Middle frontal gyrus (tissue), 1 donor: ENCODE results near the gene RNF181.
"Not testable (repeated sequence)": the region's sequence is repeated elsewhere in the genome, so short reads cannot be mapped to it uniquely, and the experiment has no call there.

Experiments
- DNase-seq: peaks from one replicate; pipeline ENCODE4 v3.0.0-alpha.2; 2015; ENCODE audit warnings: low spot score; ENCODE audit errors: extremely low spot score

RNF181 gene

DNA sequence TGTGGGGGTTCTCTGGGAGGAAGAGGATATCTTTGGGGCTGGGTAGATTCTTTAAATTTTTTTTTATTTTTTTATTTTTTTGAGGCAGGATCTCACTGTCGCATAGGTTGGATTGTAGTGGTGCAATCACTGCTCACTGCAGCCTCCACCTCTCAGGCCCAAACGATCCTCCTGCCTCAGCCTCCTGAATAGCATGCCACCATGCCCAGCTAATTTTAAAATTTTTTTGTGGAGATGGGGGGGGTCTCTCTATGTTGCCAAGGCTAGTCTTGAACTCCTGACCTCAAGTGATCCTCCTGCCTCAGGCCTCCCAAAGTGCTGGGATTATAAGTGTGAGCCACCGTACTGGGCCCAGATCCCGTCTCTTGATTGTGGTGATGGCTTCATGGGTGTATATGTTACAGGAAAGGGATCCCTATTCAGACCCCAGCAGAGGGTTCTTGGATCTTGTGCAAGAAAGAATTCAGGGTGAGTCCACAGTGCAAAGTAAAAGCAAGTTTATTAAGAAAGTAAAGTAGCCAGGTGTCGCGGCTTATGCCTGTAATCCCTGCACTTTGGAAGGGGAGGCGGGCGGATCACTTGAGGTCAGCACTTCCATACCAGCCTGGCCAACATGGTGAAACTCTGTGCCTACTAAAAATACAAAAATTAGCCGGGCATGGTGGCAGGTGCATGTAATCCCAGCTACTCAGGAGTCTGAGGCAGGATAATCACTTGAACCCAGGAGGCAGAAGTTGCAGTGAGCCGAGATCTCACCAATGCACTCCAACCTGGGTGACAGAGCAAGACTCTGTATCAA lies 18.4 kb downstream of the RNF181 start:
- DNase-seq, result no peak

DNA sequence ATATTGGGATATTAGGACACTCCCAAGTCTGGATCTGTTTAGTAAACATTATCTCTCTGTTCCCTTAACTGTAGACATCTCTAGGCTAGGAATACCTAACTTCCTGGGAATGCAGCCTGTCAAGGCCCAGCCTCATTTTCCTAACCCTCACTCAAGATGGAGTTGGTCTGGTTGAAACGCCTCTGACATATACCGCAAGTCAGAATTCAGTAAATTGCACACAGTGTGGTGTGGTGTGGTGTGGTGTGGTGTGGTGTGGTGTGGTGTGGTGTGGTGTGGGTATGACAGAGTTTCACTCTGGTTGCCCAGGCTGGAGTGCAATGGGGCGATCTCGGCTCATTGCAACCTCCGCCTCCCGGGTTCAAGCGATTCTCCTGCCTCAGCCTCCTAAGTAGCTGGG lies 19.2 kb downstream of the RNF181 start:
- not testable (repeated sequence) for DNase-seq

DNA sequence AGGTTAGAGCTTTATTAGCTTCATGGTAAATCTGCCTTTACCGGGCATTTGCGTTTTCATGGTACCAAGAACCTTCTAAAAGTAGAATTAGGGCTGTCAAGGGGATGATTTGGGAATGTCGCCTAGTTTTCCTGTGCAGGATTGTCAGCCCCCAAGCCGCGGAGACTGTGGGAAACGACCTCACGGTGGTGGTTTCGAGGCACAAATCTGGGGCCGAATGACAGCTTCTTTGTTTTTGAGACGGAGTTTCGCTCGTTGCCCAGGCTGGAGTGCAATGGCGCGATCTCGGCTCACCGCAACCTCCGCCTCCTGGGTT lies 19.8 kb downstream of the RNF181 start:
- no peak for DNase-seq

DNA sequence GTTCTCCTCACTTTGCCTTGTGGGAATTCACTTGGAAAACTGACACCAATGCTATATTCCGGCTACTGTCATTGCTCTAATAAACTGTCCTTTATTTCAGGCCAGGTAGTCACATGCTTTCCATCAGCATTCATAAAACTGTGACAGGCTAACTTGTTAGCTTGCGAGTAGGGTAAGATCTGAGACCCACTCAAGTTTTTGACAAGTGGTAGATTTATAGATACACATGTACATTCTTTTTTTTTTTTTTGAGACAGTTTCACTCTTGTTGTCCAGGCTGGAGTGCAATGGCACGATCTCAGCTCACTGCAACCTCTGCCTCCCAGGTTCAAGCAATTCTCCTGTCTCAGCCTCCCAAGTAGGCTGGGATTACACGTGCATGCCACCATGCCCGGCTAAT lies 22.2 kb downstream of the RNF181 start:
- not testable (repeated sequence) for DNase-seq

DNA sequence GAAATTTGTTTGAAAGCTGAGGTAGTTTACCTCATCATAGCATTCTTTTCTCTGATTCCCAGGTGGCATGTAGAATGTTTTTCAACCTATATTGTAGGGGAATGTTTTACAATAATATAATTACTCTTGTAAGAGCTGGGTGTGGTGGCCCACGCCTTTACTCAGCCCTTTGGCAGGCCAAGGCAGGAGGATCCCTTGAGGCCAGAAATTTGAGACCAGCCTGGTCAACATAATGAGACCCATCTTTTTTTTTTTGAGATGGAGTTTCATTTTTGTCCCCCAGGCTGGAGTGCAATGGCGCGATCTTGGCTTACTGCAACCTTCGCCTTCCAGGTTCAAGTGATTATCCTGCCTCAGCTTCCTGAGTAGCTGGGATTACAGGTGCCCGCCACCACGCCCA lies 24.1 kb downstream of the RNF181 start:
- DNase-seq, result no peak

DNA sequence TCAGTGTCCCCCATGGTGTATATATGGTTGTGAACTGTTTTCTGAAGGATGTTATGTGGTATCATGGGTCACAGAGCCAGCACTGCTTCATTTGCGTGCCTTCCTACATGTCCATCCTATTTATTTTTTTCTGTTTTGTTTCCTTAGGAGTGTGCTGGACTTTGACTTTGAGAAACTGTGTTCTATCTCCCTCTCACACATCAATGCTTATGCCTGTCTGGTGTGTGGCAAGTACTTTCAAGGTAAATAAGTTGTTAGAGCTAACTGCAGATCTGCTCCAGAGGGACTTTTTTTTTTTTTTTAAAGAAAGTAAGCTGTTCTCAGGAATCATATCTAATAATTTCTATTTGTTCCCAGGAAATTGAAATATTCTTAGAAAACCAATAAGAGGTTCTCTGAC lies 25.8 kb downstream of the RNF181 start:
- DNase-seq, result no peak

DNA sequence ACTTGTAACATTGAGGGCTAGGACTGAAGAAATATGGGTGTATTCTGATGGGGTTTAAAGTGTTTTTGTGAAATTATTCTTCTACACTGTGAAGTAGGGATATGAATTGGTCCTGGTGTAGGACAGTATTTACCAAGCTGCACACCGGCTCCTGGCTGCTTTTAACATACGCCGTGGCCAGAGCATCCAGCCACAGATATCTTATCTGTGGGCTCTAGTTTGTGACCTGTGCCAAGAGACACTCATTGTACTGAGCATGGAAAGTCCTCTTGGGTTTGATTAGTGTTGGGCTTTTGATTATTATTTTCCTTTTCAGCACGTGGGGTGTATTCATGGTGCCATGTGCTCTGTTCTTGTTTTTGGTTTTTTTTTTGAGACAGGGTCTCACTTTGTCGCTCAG lies 28.4 kb downstream of the RNF181 start:
- DNase-seq, result no peak

DNA sequence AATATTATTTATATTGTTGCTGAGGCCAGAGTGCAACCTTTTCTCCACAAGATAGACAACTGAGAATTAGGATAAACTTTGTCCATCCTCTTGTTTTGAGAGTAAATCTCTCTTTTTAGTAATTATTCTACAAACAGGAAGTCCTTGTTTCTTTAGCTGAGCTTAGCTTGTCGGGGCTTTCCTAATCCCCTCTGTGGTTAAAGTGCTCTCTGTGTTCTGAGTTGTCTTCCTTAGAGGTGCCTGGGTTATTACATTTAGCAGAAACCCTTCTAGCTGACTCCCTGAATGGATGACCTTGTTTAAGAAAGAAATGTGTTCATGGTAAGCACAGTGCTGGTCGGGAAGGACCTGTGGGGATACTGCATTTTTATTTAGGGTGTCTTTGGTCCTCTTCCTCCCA lies 33.1 kb downstream of the RNF181 start:
- DNase-seq, result no peak

DNA sequence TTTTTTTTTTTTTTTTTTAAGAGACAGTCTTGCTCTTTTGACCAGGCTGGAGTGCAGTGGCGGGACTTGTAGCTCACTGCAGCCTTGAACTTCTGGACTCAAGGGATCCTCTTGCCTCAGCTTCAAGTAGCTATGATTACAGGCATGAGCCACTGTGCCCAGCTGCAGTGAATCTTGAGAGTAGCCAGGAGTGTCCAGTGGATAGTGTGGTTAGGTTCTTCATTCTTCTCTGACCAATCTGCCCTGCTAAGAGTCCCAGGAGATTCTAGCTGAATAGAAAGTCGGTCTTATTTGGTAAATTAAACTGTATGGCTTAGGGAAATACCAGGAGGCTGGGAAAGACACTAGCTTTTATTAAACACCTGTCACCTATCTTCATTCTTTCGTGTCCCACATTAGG lies 35.8 kb downstream of the RNF181 start:
- DNase-seq, result no peak

DNA sequence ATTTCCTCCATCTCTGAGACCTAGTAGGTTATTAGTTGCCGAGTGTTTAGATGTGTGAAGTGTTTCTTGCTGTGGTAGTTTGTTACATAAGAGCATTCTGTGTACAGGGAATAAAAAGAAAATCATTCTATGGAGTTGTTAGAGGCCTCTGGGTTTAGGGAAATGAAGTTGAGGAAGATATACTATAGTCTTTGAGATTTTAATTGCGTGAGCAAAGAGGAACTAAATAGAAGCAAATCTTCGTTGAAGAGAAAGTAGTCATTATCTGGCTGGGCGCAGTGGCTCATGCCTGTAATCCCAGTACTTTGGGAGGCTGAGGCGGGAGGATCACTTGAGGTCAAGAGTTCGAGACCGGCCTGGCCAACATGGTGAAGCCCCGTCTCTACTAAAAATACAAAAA lies 39.5 kb downstream of the RNF181 start:
- DNase-seq, result no peak

DNA sequence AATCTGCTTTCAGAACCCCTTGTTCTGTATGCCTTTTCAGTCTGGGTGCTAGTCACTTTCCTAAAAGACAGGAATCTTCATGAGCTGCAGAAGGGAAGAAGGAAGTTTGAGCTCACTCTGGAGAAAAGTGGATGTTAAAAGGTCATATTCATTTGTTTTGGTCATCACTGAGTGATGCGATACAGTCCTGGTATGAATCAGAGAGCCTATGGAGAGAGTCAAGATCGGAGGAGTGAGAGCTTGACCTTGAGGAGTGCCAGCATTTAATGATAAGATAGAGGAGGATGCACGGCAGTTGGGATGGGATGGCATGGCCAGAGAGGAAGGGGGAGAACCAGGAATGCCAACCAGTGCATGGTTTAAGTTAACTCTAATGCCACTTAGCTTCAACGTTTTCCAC lies 40.1 kb downstream of the RNF181 start:
- DNase-seq, result no peak

DNA sequence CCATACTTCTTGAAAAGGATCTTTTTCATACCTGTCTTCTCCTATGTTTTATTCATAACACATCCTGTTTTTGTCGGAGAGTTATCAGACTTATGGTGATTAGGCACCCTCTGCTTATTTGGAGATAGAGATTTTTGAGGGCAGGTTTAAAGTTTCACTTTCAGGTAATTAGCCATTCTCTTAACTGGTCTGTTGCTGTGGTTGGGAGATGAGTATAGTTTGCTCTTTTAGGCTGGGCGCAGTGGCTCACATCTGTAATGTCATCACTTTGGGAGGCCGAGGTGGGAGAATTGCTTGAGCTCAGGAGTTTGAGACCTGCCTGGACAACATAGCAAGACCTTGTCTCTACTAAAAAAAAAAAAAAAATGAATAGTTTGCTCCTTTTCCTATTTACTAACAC lies 47.2 kb downstream of the RNF181 start:
- DNase-seq, result no peak

DNA sequence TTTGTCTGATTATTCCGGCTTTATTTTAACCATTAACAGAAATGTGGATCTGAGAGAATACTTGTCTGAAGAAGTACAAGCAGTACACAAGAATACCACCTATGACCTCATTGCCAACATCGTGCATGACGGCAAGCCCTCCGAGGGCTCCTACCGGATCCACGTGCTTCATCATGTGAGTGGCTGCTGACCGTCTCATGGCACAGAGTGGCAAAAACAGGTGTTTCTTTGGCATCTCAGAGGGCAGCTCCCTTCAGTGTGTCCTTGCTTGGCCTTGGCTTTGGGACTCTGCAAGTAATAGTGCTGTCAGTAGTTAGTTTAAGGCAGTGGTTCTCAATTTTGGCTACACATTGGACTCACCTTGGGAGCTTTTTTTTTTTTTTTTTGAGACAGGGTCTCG lies 49.4 kb downstream of the RNF181 start:
- DNase-seq, result no peak

DNA sequence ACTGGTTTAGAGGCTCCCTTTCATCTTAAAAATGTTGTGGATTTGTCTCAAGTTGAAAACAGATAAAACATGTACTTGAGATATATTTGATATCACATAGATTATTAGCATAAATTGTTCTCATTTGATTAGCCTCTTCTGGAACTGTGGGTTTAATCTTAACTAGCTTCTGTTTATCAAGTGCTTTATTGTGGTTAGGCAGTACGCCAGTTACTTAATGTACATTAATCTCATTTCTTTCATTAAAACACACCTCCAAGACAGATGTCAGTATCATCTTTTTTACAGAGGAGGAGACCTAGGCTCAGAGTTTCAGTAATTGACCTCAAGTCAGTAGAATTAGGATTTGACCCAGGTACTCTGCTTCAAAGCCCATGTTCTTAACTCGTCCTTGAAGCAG lies 50.6 kb downstream of the RNF181 start:
- no peak for DNase-seq
